HG02678 (cell line): ENCODE data around the gene RXRA.
"Not testable (repeated sequence)": the region's sequence is repeated elsewhere in the genome, so short reads cannot be mapped to it uniquely, and the experiment has no call there.

ENCODE experiments used
- ATAC-seq: cut with Tn5 transposase; IDR thresholded peaks from one replicate; pipeline ENCODE4 v1.9.1; 2021; ENCODE audit warnings: mild to moderate bottlenecking, moderate library complexity; ENCODE audit not compliant: unreplicated experiment

The RXRA gene

GRCh38 chr9:134293611-134294152, 32.6 kb upstream of the RXRA start:
- ATAC-seq, result no peak

- no peak for ATAC-seq
Observed at GRCh38 chr9:134294153-134295071, 31.8 kb upstream of the RXRA start.

GRCh38 chr9:134295101-134295745, 31.0 kb upstream of the RXRA start:
- no peak for ATAC-seq

- no peak for ATAC-seq
Observed at GRCh38 chr9:134295746-134296250, 30.5 kb upstream of the RXRA start.

GRCh38 chr9:134296301-134297082, 29.8 kb upstream of the RXRA start:
- no peak for ATAC-seq

GRCh38 chr9:134297083-134297410, 29.2 kb upstream of the RXRA start:
- ATAC-seq, result no peak

- ATAC-seq, result no peak
Observed at GRCh38 chr9:134297576-134297975, 28.7 kb upstream of the RXRA start.

- ATAC-seq, result no peak
Observed at GRCh38 chr9:134298000-134298399, 28.3 kb upstream of the RXRA start.

GRCh38 chr9:134299068-134299467, 27.2 kb upstream of the RXRA start:
- no peak for ATAC-seq

GRCh38 chr9:134299883-134300282, 26.4 kb upstream of the RXRA start:
- no peak for ATAC-seq

- ATAC-seq, result no peak
Observed at GRCh38 chr9:134301387-134302129, 24.7 kb upstream of the RXRA start.

- no peak for ATAC-seq
Observed at GRCh38 chr9:134302130-134302817, 24.0 kb upstream of the RXRA start.

GRCh38 chr9:134303601-134304000, 22.7 kb upstream of the RXRA start:
- no peak for ATAC-seq

GRCh38 chr9:134304261-134304660, 22.0 kb upstream of the RXRA start:
- ATAC-seq, result no peak

GRCh38 chr9:134304690-134305089, 21.6 kb upstream of the RXRA start:
- ATAC-seq, result no peak

GRCh38 chr9:134305533-134305932, 20.7 kb upstream of the RXRA start:
- no peak for ATAC-seq

- not testable (repeated sequence) for ATAC-seq
Observed at GRCh38 chr9:134306042-134306441, 20.2 kb upstream of the RXRA start.

- no peak for ATAC-seq
Observed at GRCh38 chr9:134306636-134307600, 19.3 kb upstream of the RXRA start.
